Lung (tissue), 16 donors: ENCODE results near the gene EBF3. TPM values are rescaled to one million over a fixed set of nuclear protein-coding genes. Genes with fewer than 3 reads are reported as not detected.

Source experiments
- ATAC-seq: fragments of 200-7000 bp; cut with Tn5 transposase; one replicate; pipeline ENCODE4 v1.9.1; 2020; ENCODE audit warnings: moderate number of reproducible peaks; ENCODE audit not compliant: insufficient read depth, low FRiP score
- DNase-seq, 3 donors: peaks; one replicate each; pipeline ENCODE4 v3.0.0-alpha.2; 2013 to 2017
- H3K27ac ChIP-seq, 2 donors: one replicate each; pipeline ENCODE4 v1.5.1; 2013; ENCODE audit warnings: mild to moderate bottlenecking in 2 of 2, moderate library complexity in 2 of 2, control low read depth in 1 of 2, inconsistent platforms in 1 of 2, low read depth in 1 of 2, low read length in 1 of 2
- H3K27me3 ChIP-seq, 3 donors: one replicate each; pipeline ENCODE4 v1.5.1; 2013; ENCODE audit warnings: low read length in 2 of 3; ENCODE audit not compliant: control insufficient read depth in 3 of 3, insufficient read depth in 3 of 3
- H3K36me3 ChIP-seq, 4 donors: one replicate each; pipeline ENCODE4 v1.5.1; 2013; ENCODE audit warnings: low read length in 4 of 4, mild to moderate bottlenecking in 1 of 4, moderate library complexity in 1 of 4; ENCODE audit not compliant: control insufficient read depth in 4 of 4, insufficient read depth in 4 of 4
- H3K4me1 ChIP-seq, 5 donors: one replicate each; pipeline ENCODE4 v1.5.1; 2013; ENCODE audit warnings: low read length in 5 of 5, mild to moderate bottlenecking in 2 of 5, moderate library complexity in 1 of 5; ENCODE audit not compliant: control insufficient read depth in 5 of 5, insufficient read depth in 5 of 5
- H3K4me3 ChIP-seq: one replicate; pipeline ENCODE4 v1.5.1; 2013; ENCODE audit warnings: mild to moderate bottlenecking, control low read depth, moderate library complexity
- H3K9ac ChIP-seq, 2 donors: one replicate each; pipeline ENCODE4 v1.5.1; 2013; ENCODE audit warnings: low read length in 2 of 2, control low read depth in 1 of 2; ENCODE audit not compliant: insufficient read depth in 1 of 2
- H3K9me3 ChIP-seq, 4 donors: one replicate each; pipeline ENCODE4 v1.5.1; 2013; ENCODE audit warnings: low read length in 3 of 4, mild to moderate bottlenecking in 1 of 4, moderate library complexity in 1 of 4; ENCODE audit not compliant: control insufficient read depth in 4 of 4, insufficient read depth in 3 of 4
- WGBS, 2 donors: extraction: QIAGEN DNeasy Blood & Tissue Kit; methylation state at CpG; one replicate each; pipeline ENCODE4 v1.1.7; 2013; 5-methylcytosine and 5-hydroxymethylcytosine counted together
- long read RNA-seq, 5 donors: transcript quantifications; one replicate each; lab custom pipeline, GENCODE V29; 2026
- polyA plus RNA-seq, 2 donors: library from polyadenylated mRNA; stranded (reverse); fragments of 200-250 nt; gene quantifications; one replicate each; pipeline ENCODE4 v1.2.1, GENCODE V29; 2013
- total RNA-seq, 2 donors: library from RNA; depleted of rRNA in 1 of 2; stranded (reverse); fragments of >200 nt in 1 of 2; gene quantifications; one replicate each; pipeline ENCODE4 v1.2.1, GENCODE V29; 2014 to 2021
- TF ChIP-seq, protein P1 (sequence below): IDR thresholded peaks from 2 replicates; pipeline ENCODE4 v1.5.1; 2012; ENCODE audit warnings: mild to moderate bottlenecking; ENCODE audit errors: control extremely low read depth, extremely low read depth
- donor health status: control.
- donor health status: control.
- donor health status: Bipolar disorder and iron deficiency.
- donor health status: healthy.
- donor health status: DM: yes; HTN: yes; CAD: no.

The EBF3 gene, protein sequence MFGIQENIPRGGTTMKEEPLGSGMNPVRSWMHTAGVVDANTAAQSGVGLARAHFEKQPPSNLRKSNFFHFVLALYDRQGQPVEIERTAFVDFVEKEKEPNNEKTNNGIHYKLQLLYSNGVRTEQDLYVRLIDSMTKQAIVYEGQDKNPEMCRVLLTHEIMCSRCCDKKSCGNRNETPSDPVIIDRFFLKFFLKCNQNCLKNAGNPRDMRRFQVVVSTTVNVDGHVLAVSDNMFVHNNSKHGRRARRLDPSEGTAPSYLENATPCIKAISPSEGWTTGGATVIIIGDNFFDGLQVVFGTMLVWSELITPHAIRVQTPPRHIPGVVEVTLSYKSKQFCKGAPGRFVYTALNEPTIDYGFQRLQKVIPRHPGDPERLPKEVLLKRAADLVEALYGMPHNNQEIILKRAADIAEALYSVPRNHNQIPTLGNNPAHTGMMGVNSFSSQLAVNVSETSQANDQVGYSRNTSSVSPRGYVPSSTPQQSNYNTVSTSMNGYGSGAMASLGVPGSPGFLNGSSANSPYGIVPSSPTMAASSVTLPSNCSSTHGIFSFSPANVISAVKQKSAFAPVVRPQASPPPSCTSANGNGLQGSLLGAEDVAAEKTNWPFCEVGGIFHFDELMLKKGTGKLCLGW
- total RNA-seq (1 to 10 TPM in 1 of 2 donors, not detected in 1; 1.1 TPM), polyA plus RNA-seq (under 1 TPM; 0.06 to 0.08 TPM)
- long read RNA-seq, donor 1, result 0 reads
- long read RNA-seq, donor 2, result 0 reads
- long read RNA-seq, donor 3, result 0 reads
- long read RNA-seq, donor 4, result 0 reads
- long read RNA-seq, donor 5, result 0 reads

GRCh38 chr10:129963641-129964501 lies at the start of gene EBF3:
Gene EBF3, minus strand, starts transcription at chr10:129964274. Its CDS starts 506 bp downstream, at chr10:129963768.
- peaks cover 0 to 3% (median 0%) of the 10 kb centered on the region in 4 donors for H3K9me3 ChIP-seq
- H3K27me3 ChIP-seq, result peaks cover 51 to 72% (median 70%) of the 10 kb centered on the region in 3 donors
- H3K27ac ChIP-seq, result peak within 1 kb of the TSS in 1 of 2 donors; percentile 77
- 1 to 2% methylated on average over 86 to 131 of the region's 131 CpGs for WGBS, 2 donors
- no peak within 1 kb of the TSS for H3K9ac ChIP-seq
- TF ChIP-seq, protein P1, sequence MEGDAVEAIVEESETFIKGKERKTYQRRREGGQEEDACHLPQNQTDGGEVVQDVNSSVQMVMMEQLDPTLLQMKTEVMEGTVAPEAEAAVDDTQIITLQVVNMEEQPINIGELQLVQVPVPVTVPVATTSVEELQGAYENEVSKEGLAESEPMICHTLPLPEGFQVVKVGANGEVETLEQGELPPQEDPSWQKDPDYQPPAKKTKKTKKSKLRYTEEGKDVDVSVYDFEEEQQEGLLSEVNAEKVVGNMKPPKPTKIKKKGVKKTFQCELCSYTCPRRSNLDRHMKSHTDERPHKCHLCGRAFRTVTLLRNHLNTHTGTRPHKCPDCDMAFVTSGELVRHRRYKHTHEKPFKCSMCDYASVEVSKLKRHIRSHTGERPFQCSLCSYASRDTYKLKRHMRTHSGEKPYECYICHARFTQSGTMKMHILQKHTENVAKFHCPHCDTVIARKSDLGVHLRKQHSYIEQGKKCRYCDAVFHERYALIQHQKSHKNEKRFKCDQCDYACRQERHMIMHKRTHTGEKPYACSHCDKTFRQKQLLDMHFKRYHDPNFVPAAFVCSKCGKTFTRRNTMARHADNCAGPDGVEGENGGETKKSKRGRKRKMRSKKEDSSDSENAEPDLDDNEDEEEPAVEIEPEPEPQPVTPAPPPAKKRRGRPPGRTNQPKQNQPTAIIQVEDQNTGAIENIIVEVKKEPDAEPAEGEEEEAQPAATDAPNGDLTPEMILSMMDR, result no peak
- DNase-seq (peak; percentile 87 to 89 (median 87)), ATAC-seq (peak; percentile 74)
- H3K36me3 ChIP-seq, result no peaks in the 10 kb centered on the region
- peaks cover 0 to 19% (median 0%) of the 10 kb centered on the region in 5 donors for H3K4me1 ChIP-seq
- H3K4me3 ChIP-seq, result peak within 1 kb of the TSS; percentile 37

GRCh38 chr10:130013335-130014262 lies 49.5 kb upstream of the EBF3 start:
- WGBS, 2 donors, result 88 to 91% methylated on average over 33 of the region's 33 CpGs
- TF ChIP-seq, protein P1, result no peak
- ATAC-seq (no peak), DNase-seq (peak in 2 of 3 donors; percentile 31 to 39)
- H3K27ac ChIP-seq, result no peak overlapping the region
- H3K4me1 ChIP-seq, result peaks cover 0 to 10% (median 0%) of the 10 kb centered on the region in 5 donors
- H3K27me3 ChIP-seq, result peaks cover 0 to 4% (median 0%) of the 10 kb centered on the region in 3 donors
- no peak overlapping the region for H3K9ac ChIP-seq
- no peaks in the 10 kb centered on the region for H3K36me3 ChIP-seq
- H3K9me3 ChIP-seq, result no peaks in the 10 kb centered on the region
- H3K4me3 ChIP-seq, result no peak overlapping the region

DNA sequence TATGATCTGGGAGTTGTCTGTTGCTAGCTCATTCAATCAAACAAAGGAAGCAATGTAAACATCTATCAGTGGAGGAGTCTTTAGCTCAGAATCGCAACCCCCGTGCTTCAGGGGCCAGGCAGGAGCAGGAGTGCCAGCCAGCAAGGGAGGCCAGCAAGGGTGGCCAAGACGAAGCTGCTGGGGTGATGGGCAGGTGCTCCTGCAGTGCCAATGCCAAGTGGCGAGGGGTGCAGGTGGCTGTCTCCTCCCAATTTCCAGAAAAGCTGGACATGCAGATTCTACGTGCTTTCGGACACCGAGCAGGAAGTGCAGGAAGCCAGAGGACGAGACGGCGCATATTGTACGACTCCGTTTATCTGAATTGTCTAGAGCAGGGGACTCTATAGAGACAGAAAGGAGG lies 48.1 kb upstream of the EBF3 start:
- WGBS, 2 donors, result 57 to 65% methylated on average over 12 of the region's 12 CpGs
- H3K36me3 ChIP-seq, result no peaks in the 10 kb centered on the region

More for the DNA sequence above, 48.1 kb upstream of the EBF3 start:
- peaks cover 0 to 4% (median under 1%) of the 10 kb centered on the region in 3 donors for H3K27me3 ChIP-seq
- DNase-seq, result peak in 1 of 3 donors; percentile 15
- peaks cover 0 to 10% (median 0%) of the 10 kb centered on the region in 5 donors for H3K4me1 ChIP-seq
- TF ChIP-seq, protein P1, result no peak
- no peak overlapping the region for H3K27ac ChIP-seq
- no peak overlapping the region for H3K4me3 ChIP-seq
- no peaks in the 10 kb centered on the region for H3K9me3 ChIP-seq
- H3K9ac ChIP-seq, result no peak overlapping the region
- no peak for ATAC-seq
